ENCODE data around the gene CDC6.

The CDC6 gene

GRCh38 chr17:40312131-40312731 is 24.6 kb downstream of the CDC6 start:
- DNase-seq = no peak

- no peak for DNase-seq
Observed at GRCh38 chr17:40312893-40313667, 25.4 kb downstream of the CDC6 start.

GRCh38 chr17:40313668-40314583 is 26.2 kb downstream of the CDC6 start:
- DNase-seq = peak; percentile 26

- peak; percentile 70 for DNase-seq
Observed at GRCh38 chr17:40314584-40314956, 26.9 kb downstream of the CDC6 start.

- no peak for DNase-seq
Observed at GRCh38 chr17:40315206-40315605, 27.5 kb downstream of the CDC6 start.

GRCh38 chr17:40315678-40316570 is 28.2 kb downstream of the CDC6 start:
- no peak for DNase-seq

- no peak for DNase-seq
Observed at GRCh38 chr17:40316571-40317344, 29.1 kb downstream of the CDC6 start.

- DNase-seq = no peak
Observed at GRCh38 chr17:40317345-40317873, 29.7 kb downstream of the CDC6 start.

- DNase-seq = peak; percentile 76
Observed at GRCh38 chr17:40317880-40318829, 30.5 kb downstream of the CDC6 start.

- no peak for DNase-seq
Observed at GRCh38 chr17:40318830-40319391, 31.2 kb downstream of the CDC6 start.

- no peak for DNase-seq
Observed at GRCh38 chr17:40319651-40320540, 32.2 kb downstream of the CDC6 start.

- no peak for DNase-seq
Observed at GRCh38 chr17:40320756-40321523, 33.3 kb downstream of the CDC6 start.

GRCh38 chr17:40321524-40321929 is 33.8 kb downstream of the CDC6 start:
- no peak for DNase-seq

- DNase-seq = no peak
Observed at GRCh38 chr17:40321961-40322357, 34.3 kb downstream of the CDC6 start.

GRCh38 chr17:40322358-40323315 is 35.0 kb downstream of the CDC6 start:
- DNase-seq = no peak
